SHP77 (cell line): ENCODE data around the gene RPS5.
"Not testable (repeated sequence)": the region's sequence is repeated elsewhere in the genome, so short reads cannot be mapped to it uniquely, and the experiment has no call there.

Experiments
- DNase-seq, 2 experiments: peaks; one replicate each; lab custom pipeline; 2025; lab: John Stamatoyannopoulos, UW

The RPS5 gene

DNA sequence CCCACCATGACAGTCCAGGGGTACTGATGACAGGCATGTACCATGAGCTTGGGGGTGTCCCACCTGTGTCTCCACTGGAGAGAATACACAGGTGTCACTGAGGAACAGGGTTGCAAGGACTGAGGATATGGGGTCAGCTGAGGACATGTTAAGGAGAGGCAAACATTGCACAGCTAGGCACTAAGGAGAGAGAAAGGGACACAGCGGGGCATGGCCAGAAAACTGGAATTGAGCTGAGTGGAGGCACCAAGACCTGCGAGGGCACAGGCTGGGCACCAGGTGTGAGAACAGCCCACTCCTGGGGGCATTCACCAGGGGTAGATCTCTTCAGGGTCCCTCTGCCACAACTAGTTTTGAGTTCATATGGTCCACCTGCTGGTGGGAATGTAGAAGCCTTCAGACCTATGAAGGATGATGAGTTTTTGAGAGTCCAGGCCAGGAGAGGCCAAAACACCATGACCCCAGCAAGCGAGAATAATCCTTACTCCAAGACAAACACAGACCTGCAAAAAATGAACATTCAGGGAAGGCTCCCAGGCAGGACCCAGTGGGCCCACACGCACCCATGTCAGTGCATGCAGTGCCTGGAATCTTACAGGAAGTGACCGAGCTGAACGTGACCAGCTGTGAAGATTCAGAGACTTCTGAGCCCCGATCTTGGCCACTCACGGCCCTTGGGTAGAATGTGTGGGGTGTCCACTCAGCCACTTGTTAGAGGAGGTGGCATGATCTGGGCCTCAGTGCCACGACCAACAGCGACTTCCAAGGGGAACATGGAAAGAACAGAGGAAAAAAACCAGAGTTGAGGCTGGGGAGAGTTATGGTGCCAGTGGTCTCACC lies 20.0 kb downstream of the RPS5 start:
- no peak for DNase-seq

GRCh38 chr19:58407658-58408151 lies 20.6 kb downstream of the RPS5 start:
- DNase-seq, result no peak

DNA sequence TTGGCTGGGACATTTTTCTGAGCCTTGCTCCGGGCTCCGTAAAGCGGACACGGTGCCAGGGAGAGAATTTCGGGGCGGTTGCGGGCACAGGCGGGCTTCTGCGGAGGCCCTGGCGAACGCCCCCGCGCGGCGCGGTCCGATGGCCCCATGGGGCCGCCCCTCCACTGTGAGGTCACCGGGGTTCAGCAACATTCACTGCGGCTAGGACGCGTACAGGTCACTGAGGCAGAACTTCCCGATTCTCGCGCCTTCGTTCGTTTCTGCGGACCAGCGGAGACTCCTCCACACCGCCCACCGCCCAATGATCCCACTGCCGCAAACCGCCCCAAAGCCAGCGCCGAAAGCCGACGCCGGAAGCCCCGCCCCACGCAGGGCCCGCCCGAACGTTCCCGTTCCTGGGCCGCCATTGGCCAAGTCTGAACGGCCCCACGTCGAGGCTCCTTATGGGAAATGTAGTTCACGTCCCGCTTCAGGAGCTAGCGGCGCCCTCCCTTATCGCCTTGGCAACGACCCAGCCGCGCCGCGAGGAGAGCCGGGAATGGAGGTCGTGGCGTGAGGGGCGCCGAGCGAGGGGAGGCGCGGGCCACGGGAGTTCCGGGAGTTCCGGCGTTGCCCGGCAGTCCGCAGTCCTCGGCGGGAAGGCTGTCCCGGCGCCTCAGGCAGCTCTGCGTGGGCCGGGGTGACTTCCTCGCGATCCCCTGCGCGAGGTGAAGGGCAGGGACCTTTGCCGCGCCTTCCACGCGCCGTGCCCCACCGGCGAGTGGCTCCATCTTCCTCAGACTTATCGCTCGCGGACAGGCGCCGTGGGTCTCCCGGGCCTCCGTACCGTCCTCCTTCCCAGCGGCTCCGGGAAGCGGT lies 21.3 kb downstream of the RPS5 start, which contains the start of gene ZNF584:
Gene ZNF584, plus strand, starts transcription at position 498 of the 858 bp plus-strand sequence. CDS start 499 bp downstream, outside the sequence.
- DNase-seq, result peak; percentile 88 to 97

- DNase-seq, result peak in 1 of 2 experiments; percentile 50
Measured at GRCh38 chr19:58409010-58409790, 22.1 kb downstream of the RPS5 start.

GRCh38 chr19:58416604-58417003 lies 29.5 kb downstream of the RPS5 start:
- DNase-seq, result no peak

GRCh38 chr19:58417071-58417470 lies 30.0 kb downstream of the RPS5 start:
- no peak for DNase-seq

GRCh38 chr19:58428617-58429016 lies 41.5 kb downstream of the RPS5 start:
- DNase-seq, result no peak

- no peak for DNase-seq
Measured at GRCh38 chr19:58429745-58430144, 42.7 kb downstream of the RPS5 start.

GRCh38 chr19:58434217-58434616 lies 47.1 kb downstream of the RPS5 start:
- no peak for DNase-seq

DNA sequence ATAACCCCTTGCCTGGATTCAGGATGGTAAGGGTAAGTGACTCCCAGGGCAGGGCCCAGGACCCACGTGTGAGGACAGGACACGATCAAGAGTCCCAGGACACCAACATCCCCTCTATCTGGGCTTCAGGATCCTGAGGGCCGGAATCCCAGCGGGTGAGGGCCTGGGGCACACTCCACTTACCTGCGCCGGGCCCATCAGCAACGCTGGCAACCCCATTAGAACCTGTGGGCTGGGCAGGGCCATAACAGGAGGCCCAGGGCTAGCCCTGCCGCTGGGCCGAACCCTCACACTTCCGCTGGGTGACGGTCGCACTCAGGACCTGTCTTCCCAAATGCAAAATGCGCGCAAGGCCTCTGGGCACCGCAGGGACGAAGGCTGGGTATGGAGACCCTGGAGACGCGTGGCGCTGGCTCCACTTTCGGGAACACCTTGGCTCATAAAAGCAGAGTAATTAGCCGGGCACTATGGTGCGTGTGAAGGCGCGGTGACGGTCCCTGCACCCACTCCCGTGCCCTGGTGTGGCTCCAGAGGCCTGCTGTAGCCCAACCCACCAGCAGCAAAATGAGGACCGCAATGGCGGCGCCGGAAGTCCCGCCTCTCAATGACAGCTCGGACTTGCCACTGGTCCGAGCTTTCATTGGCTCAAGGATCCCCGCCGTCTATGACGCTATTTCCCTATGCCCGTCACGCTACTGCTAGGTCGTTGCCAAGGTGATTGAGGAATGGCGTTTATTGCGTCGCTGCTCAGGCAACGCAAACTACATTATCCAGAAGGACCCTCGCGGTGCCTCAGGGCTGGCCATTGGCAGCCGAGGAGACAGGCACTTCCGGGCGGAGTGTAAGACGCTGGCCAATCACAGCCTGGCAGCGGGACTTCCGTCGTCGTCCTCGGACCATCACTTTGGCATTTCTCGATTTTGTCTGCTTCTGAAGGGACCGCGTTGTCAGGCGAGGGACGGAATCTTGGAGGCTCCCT lies 52.8 kb downstream of the RPS5 start, which contains the start of gene ZNF132:
Gene ZNF132, minus strand, starts transcription at position 578 of the 979 bp plus-strand sequence. Its CDS starts 332 bp downstream, at position 246.
- DNase-seq, result no peak

GRCh38 chr19:58440556-58440955 lies 53.5 kb downstream of the RPS5 start:
- DNase-seq, result no peak

DNA sequence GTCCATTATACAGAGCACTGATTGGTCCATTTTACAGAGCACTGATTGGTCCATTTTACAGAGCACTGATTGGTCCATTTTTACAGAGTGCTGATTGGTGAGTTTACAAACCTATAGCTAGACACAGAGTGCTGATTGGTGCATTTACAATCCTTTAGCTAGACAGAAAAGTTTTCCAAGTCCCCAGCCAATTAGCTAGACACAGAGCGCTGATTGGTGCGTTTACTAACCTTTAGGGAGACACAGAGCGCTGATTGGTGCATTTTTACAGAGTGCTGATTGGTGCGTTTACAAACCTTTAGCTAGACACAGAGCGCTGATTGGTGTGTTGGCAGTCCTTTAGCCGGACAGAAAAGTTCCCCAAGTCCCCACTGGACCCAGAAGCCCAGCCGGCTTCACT lies 55.9 kb downstream of the RPS5 start:
- not testable (repeated sequence) for DNase-seq
